ENCODE data around the gene METTL9. TPM values are rescaled to one million over a fixed set of nuclear protein-coding genes. Genes with fewer than 3 reads are reported as not detected.
"Not testable (repeated sequence)": the region's sequence is repeated elsewhere in the genome, so short reads cannot be mapped to it uniquely, and the experiment has no call there.

Gene METTL9
- total and polyA plus RNA-seq, 2 of the 4 experiments (the other 2 are of a cell fraction) = 54.8 to 95.5 TPM

DNA sequence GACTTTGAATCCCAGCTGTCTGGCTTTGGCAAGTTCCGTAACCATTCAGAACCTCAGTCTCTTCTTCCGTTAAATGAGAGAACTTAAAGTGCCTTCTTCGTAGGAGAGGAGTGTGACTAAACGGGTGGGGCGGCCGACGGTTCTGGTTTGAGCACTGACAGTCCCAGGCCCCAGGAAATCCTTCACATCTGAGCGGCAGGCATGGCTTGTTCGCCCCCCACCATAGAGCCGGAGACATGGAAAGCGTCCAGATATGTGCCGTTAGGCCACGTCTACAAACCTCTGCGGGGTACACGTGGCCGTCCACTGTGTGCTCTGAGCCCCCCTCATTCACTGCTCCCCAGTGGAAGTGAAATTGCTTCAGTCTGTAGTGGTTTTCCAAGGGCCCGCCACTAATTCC, 49.4 kb upstream of the METTL9 start:
- H4K8ac ChIP-seq (ENCODE audit: low read depth in 2 of 2, low read length in 2 of 2); H4K5ac ChIP-seq (ENCODE audit: low read depth, low read length); dilution Hi-C loops (cut with HindIII; ENCODE audit: low sequenced_read_pairs, unreplicated experiment); in situ Hi-C loops (cut with MboI; ENCODE audit: low sequenced_read_pairs); H2BK5ac ChIP-seq (ENCODE audit: low read depth, low read length, poor library complexity, severe bottlenecking); POLR2A ChIA-PET (ENCODE audit: unreplicated experiment); BruUV-seq (replicated peaks); intact Hi-C loops (cut with micrococcal nuclease); H4K20me1 ChIP-seq (ENCODE audit: insufficient read depth, low read length); H4K91ac ChIP-seq (ENCODE audit: insufficient read depth, low read depth, low read length); H3K9me3 ChIP-seq (ENCODE audit: control insufficient read depth, insufficient read depth, low read length); H2BK120ac ChIP-seq (ENCODE audit: low read depth, low read length); DNase-seq; H3K79me1 ChIP-seq (ENCODE audit: low read depth in 1 of 2, low read length in 2 of 2); H3K56ac ChIP-seq (ENCODE audit: extremely low read depth, insufficient read depth, low read length); H3K9me1 ChIP-seq (ENCODE audit: insufficient read depth, low read length); H3K4me1 ChIP-seq (ENCODE audit: control insufficient read depth, insufficient read depth, low read length); H3K9ac ChIP-seq (ENCODE audit: low read depth, low read length); H3K14ac ChIP-seq (replicated peaks; ENCODE audit: low read depth, low read length); H2BK15ac ChIP-seq (ENCODE audit: low read depth, low read length); H2AFZ ChIP-seq (replicated peaks; ENCODE audit: low read length, poor library complexity); CTCF ChIA-PET; H3K23ac ChIP-seq (ENCODE audit: low read depth, low read length); H3K4me3 ChIP-seq (ENCODE audit: insufficient read depth, low read depth, low read length); H2BK20ac ChIP-seq (ENCODE audit: low read depth, low read length); H3K27me3 ChIP-seq (ENCODE audit: control insufficient read depth, insufficient read depth, low read length); H3K27ac ChIP-seq (ENCODE audit: insufficient read depth, low read length); H3K4me2 ChIP-seq (ENCODE audit: low read depth, low read length); ATAC-seq (ENCODE audit: low read depth); H3K18ac ChIP-seq (ENCODE audit: low read depth, low read length); H3K36me3 ChIP-seq (ENCODE audit: control insufficient read depth, insufficient read depth, low read length); H3K4ac ChIP-seq (ENCODE audit: low read depth, low read length); H2AK5ac ChIP-seq (ENCODE audit: low read depth, low read length); H2AK9ac ChIP-seq (replicated peaks; ENCODE audit: low read depth, low read length, poor library complexity): not testable (repeated sequence)
- 89% methylated on average over 6 of the region's 17 CpGs; no CpG with 5 or more reads in 1 of the 2 experiments for WGBS, 2 experiments (ENCODE audit: extremely low coverage in 2 of 2, insufficient read length in 1 of 2)

DNA sequence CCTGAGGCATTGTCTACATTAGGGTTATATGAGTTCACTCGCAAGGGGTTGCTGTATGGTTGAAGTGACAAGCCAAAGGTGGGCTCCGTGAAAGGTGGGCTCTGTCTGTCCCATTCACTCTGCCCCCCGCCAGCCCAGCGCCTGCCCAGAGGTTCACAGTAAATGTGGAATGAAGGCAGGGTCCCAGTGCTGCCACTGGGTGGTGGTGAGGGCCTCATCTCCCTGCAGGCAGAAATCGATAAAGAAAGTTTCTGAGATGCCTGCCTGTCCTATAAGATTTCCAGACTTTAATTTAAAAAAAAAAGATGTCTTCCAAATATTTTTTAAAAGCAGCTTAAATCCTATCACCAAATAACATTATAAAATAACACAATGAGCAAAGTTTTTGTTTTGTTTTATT, 48.9 kb upstream of the METTL9 start:
- POLR2A ChIA-PET (ENCODE audit: unreplicated experiment); dilution Hi-C loops (cut with HindIII; ENCODE audit: low sequenced_read_pairs, unreplicated experiment); H3K56ac ChIP-seq (ENCODE audit: extremely low read depth, insufficient read depth, low read length); H3K79me1 ChIP-seq (ENCODE audit: low read depth in 1 of 2, low read length in 2 of 2); H4K5ac ChIP-seq (ENCODE audit: low read depth, low read length); H2AK9ac ChIP-seq (replicated peaks; ENCODE audit: low read depth, low read length, poor library complexity); H4K20me1 ChIP-seq (ENCODE audit: insufficient read depth, low read length); H3K27ac ChIP-seq (ENCODE audit: insufficient read depth, low read length); H2AFZ ChIP-seq (replicated peaks; ENCODE audit: low read length, poor library complexity); H3K18ac ChIP-seq (ENCODE audit: low read depth, low read length); H2BK120ac ChIP-seq (ENCODE audit: low read depth, low read length); H3K4me3 ChIP-seq (ENCODE audit: insufficient read depth, low read depth, low read length); H3K9me1 ChIP-seq (ENCODE audit: insufficient read depth, low read length); BruUV-seq (replicated peaks); H3K4me2 ChIP-seq (ENCODE audit: low read depth, low read length); H4K91ac ChIP-seq (ENCODE audit: insufficient read depth, low read depth, low read length); H3K36me3 ChIP-seq (ENCODE audit: control insufficient read depth, insufficient read depth, low read length); H3K23ac ChIP-seq (ENCODE audit: low read depth, low read length); H3K9me3 ChIP-seq (ENCODE audit: control insufficient read depth, insufficient read depth, low read length); H2AK5ac ChIP-seq (ENCODE audit: low read depth, low read length); H3K4me1 ChIP-seq (ENCODE audit: control insufficient read depth, insufficient read depth, low read length); H3K27me3 ChIP-seq (ENCODE audit: control insufficient read depth, insufficient read depth, low read length); H2BK15ac ChIP-seq (ENCODE audit: low read depth, low read length); H2BK20ac ChIP-seq (ENCODE audit: low read depth, low read length); in situ Hi-C loops (cut with MboI; ENCODE audit: low sequenced_read_pairs); ATAC-seq (ENCODE audit: low read depth); H2BK5ac ChIP-seq (ENCODE audit: low read depth, low read length, poor library complexity, severe bottlenecking); DNase-seq; H3K14ac ChIP-seq (replicated peaks; ENCODE audit: low read depth, low read length); H3K9ac ChIP-seq (ENCODE audit: low read depth, low read length); H4K8ac ChIP-seq (ENCODE audit: low read depth in 2 of 2, low read length in 2 of 2); intact Hi-C loops (cut with micrococcal nuclease); H3K4ac ChIP-seq (ENCODE audit: low read depth, low read length); CTCF ChIA-PET: not testable (repeated sequence)
- WGBS, 2 experiments (ENCODE audit: extremely low coverage in 2 of 2, insufficient read length in 1 of 2) = no CpG with 5 or more reads among the region's 5 CpGs
